ENCODE results near the gene WDR59. TPM values are rescaled to one million over a fixed set of nuclear protein-coding genes. Genes with fewer than 3 reads are reported as not detected.
"Not testable (repeated sequence)": the region's sequence is repeated elsewhere in the genome, so short reads cannot be mapped to it uniquely, and the experiment has no call there.

The WDR59 gene
- total RNA-seq, 1 donor from 2014 or later, result 59.6 TPM

- ATAC-seq, result no peak
- DNase-seq, result no peak
- intact Hi-C loops (cut with micrococcal nuclease), result no loop called here
Measured at GRCh38 chr16:74929636-74930035, 55.3 kb downstream of the WDR59 start.

- ATAC-seq (no peak), DNase-seq (no peak)
- intact Hi-C loops (cut with micrococcal nuclease), result no loop called here
Measured at GRCh38 chr16:74926805-74927204, 58.1 kb downstream of the WDR59 start.

- ATAC-seq, result peak; percentile 27
Measured at GRCh38 chr16:74923766-74924460, 61.0 kb downstream of the WDR59 start.

GRCh38 chr16:74922150-74923138 is 62.5 kb downstream of the WDR59 start:
- DNase-seq (no peak), ATAC-seq (peak; percentile 48)
- intact Hi-C loops (cut with micrococcal nuclease), result no loop called here

More at GRCh38 chr16:74923766-74924460, 61.0 kb downstream of the WDR59 start:
- intact Hi-C loops (cut with micrococcal nuclease), result no loop called here
- DNase-seq, result no peak

GRCh38 chr16:74921051-74921450 is 63.9 kb downstream of the WDR59 start:
- no peak for ATAC-seq
- intact Hi-C loops (cut with micrococcal nuclease), result no loop called here
- DNase-seq, result no peak

GRCh38 chr16:74909665-74910064 is 75.3 kb downstream of the WDR59 start:
- ATAC-seq (no peak), DNase-seq (no peak)
- intact Hi-C loops (cut with micrococcal nuclease), result no loop called here

GRCh38 chr16:74908759-74909158 is 76.2 kb downstream of the WDR59 start:
- intact Hi-C loops (cut with micrococcal nuclease); DNase-seq; ATAC-seq: not testable (repeated sequence)

GRCh38 chr16:74903901-74904678 is 80.8 kb downstream of the WDR59 start:
- intact Hi-C loops (cut with micrococcal nuclease), result no loop called here
- ATAC-seq (peak; percentile 50), DNase-seq (no peak)

GRCh38 chr16:74903120-74903519 is 81.8 kb downstream of the WDR59 start:
- intact Hi-C loops (cut with micrococcal nuclease), result no loop called here
- ATAC-seq, result peak; percentile 92
- no peak for DNase-seq

GRCh38 chr16:74902161-74902560 is 82.8 kb downstream of the WDR59 start:
- DNase-seq (no peak), ATAC-seq (no peak)
- intact Hi-C loops (cut with micrococcal nuclease), result no loop called here

GRCh38 chr16:74901606-74902005 is 83.3 kb downstream of the WDR59 start:
- DNase-seq (no peak), ATAC-seq (no peak)
- intact Hi-C loops (cut with micrococcal nuclease), result no loop called here

- no peak for ATAC-seq
- no peak for DNase-seq
- intact Hi-C loops (cut with micrococcal nuclease), result no loop called here
Measured at GRCh38 chr16:74899816-74900215, 85.1 kb downstream of the WDR59 start.

GRCh38 chr16:74898659-74899058 is 86.3 kb downstream of the WDR59 start:
- intact Hi-C loops (cut with micrococcal nuclease), result no loop called here
- ATAC-seq (peak; percentile 50), DNase-seq (peak; percentile 56)

GRCh38 chr16:74896389-74897370 is 88.2 kb downstream of the WDR59 start:
- DNase-seq, result no peak
- intact Hi-C loops (cut with micrococcal nuclease), result no loop called here
- peak; percentile 70 for ATAC-seq

GRCh38 chr16:74893541-74893940 is 91.4 kb downstream of the WDR59 start:
- no peak for DNase-seq
- intact Hi-C loops (cut with micrococcal nuclease), result no loop called here
- ATAC-seq, result no peak

GRCh38 chr16:74892574-74893461 is 92.1 kb downstream of the WDR59 start:
- ATAC-seq (no peak), DNase-seq (no peak)
- intact Hi-C loops (cut with micrococcal nuclease), result no loop called here

GRCh38 chr16:74888888-74889287 is 96.0 kb downstream of the WDR59 start:
- DNase-seq (no peak), ATAC-seq (no peak)
- intact Hi-C loops (cut with micrococcal nuclease), result no loop called here

All from left ventricle myocardium superior (tissue), 1 donor.